Epithelial cell of proximal tubule (primary cell): ENCODE data around the gene DMRT2. TPM values are rescaled to one million over a fixed set of nuclear protein-coding genes. Genes with fewer than 3 reads are reported as not detected.
A peak's percentile ranks its signal among the peaks of the same experiment; 100 is the strongest.

ENCODE experiments used
- DNase-seq: peaks from one replicate; pipeline ENCODE4 v3.0.0-alpha.2; 2011; ENCODE audit warnings: low read depth
- H3K4me3 ChIP-seq: 2 replicates; pipeline ENCODE4 v1.5.1; 2011; ENCODE audit warnings: low read depth, mild to moderate bottlenecking, low read length
- total RNA-seq: library from RNA; depleted of rRNA; stranded (reverse); fragments of >200 nt; gene quantifications from 2 replicates; pipeline ENCODE4 v1.2.3, GENCODE V29; 2015
- TF ChIP-seq, protein P1 (sequence below): conservative IDR thresholded peaks from 2 replicates; pipeline ENCODE4 v1.5.1; 2012; ENCODE audit warnings: low read depth, mild to moderate bottlenecking, low read length

The DMRT2 gene
- 0.35 TPM in 1 of 2 replicates, not detected in the other for total RNA-seq

- DNase-seq = peak; percentile 15
- H3K4me3 ChIP-seq = no peak within 1 kb of the TSS
- TF ChIP-seq, protein P1, sequence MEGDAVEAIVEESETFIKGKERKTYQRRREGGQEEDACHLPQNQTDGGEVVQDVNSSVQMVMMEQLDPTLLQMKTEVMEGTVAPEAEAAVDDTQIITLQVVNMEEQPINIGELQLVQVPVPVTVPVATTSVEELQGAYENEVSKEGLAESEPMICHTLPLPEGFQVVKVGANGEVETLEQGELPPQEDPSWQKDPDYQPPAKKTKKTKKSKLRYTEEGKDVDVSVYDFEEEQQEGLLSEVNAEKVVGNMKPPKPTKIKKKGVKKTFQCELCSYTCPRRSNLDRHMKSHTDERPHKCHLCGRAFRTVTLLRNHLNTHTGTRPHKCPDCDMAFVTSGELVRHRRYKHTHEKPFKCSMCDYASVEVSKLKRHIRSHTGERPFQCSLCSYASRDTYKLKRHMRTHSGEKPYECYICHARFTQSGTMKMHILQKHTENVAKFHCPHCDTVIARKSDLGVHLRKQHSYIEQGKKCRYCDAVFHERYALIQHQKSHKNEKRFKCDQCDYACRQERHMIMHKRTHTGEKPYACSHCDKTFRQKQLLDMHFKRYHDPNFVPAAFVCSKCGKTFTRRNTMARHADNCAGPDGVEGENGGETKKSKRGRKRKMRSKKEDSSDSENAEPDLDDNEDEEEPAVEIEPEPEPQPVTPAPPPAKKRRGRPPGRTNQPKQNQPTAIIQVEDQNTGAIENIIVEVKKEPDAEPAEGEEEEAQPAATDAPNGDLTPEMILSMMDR = no peak
Measured at GRCh38 chr9:1050125-1050895, at the start of gene DMRT2. TSS of gene DMRT2 (plus strand) at chr9:1050357. CDS start at chr9:1051614, 1,257 bp downstream.

- no peak for DNase-seq
- TF ChIP-seq, protein P1 = no peak
- no peak overlapping the region for H3K4me3 ChIP-seq
Measured at GRCh38 chr9:1001838-1002237, 48.3 kb upstream of the DMRT2 start.

GRCh38 chr9:1002678-1003077 is 47.5 kb upstream of the DMRT2 start:
- TF ChIP-seq, protein P1 = no peak
- DNase-seq = no peak
- no peak overlapping the region for H3K4me3 ChIP-seq

DNA sequence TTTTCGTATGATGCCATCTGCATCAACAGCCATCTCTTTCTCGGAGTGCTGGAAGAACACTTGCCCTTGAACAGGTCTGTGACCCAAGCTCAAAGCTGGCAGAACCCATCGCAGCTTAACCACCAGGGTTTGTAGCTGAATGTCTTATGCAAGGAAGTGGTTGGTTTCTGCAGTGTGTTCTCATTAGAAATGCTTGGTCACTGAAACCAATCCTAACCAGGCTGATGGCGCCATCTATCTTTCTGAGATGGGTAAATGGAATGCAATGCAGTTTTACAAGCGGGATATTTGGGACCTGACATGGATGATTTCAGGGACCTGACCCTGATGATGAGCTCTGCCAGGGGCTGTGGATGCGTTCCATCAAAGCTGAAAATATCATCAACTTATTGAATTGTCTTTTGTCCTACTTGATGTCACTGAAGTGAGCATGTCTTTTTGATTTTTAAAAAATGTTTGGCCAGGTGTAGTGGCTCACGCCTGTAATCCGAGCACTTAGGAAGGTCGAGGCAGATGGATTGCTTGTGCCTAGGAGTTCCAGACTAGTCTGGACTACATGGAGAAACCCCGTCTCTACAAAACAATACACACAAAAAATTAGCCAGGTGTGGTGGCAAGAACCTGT is 45.0 kb upstream of the DMRT2 start:
- peak; percentile 18 for DNase-seq

GRCh38 chr9:1007312-1007711 is 42.8 kb upstream of the DMRT2 start:
- TF ChIP-seq, protein P1 = no peak
- H3K4me3 ChIP-seq = no peak overlapping the region
- DNase-seq = no peak

More for the DNA sequence above, 45.0 kb upstream of the DMRT2 start:
- no peak overlapping the region for H3K4me3 ChIP-seq
- TF ChIP-seq, protein P1 = peak; percentile 79

- H3K4me3 ChIP-seq = no peak overlapping the region
- TF ChIP-seq, protein P1 = no peak
- no peak for DNase-seq
Measured at GRCh38 chr9:1008216-1008615, 41.9 kb upstream of the DMRT2 start.
